Liver (tissue), 9 donors: ENCODE measurements around the gene ETV6. TPM values are rescaled to one million over a fixed set of nuclear protein-coding genes. Genes with fewer than 3 reads are reported as not detected.

Experiments used
- DNase-seq: peaks from one replicate; pipeline ENCODE4 v3.0.0-alpha.2; 2017; ENCODE audit warnings: low spot score
- H3K27ac ChIP-seq, 2 donors: one replicate each; pipeline ENCODE4 v1.7.0; 2013; ENCODE audit warnings: inconsistent platforms in 2 of 2, low read length in 2 of 2, control low read depth in 1 of 2, low read depth in 1 of 2, mild to moderate bottlenecking in 1 of 2
- H3K27me3 ChIP-seq, 4 donors: one replicate each; pipeline versions ENCODE4 v1.6.1 to v1.7.0; 2013; ENCODE audit warnings: low read length in 3 of 4, inconsistent platforms in 1 of 4, mild to moderate bottlenecking in 1 of 4, moderate library complexity in 1 of 4; ENCODE audit not compliant: control insufficient read depth in 4 of 4, insufficient read depth in 4 of 4
- H3K36me3 ChIP-seq, 4 donors: one replicate each; pipeline versions ENCODE4 v1.6.1 to v1.7.0; 2013; ENCODE audit warnings: low read length in 3 of 4, mild to moderate bottlenecking in 3 of 4, low read depth in 1 of 4, moderate library complexity in 1 of 4; ENCODE audit not compliant: control insufficient read depth in 4 of 4, insufficient read depth in 3 of 4
- H3K4me1 ChIP-seq, 4 donors: one replicate each; pipeline versions ENCODE4 v1.6.1 to v1.7.0; 2013; ENCODE audit warnings: low read length in 3 of 4, mild to moderate bottlenecking in 3 of 4, moderate library complexity in 1 of 4; ENCODE audit not compliant: control insufficient read depth in 4 of 4, insufficient read depth in 4 of 4
- H3K4me3 ChIP-seq, 3 donors: one replicate each; pipeline versions ENCODE4 v1.6.1 to v1.7.0; 2013; ENCODE audit warnings: low read length in 3 of 3, control low read depth in 1 of 3, low read depth in 1 of 3, mild to moderate bottlenecking in 1 of 3
- H3K9ac ChIP-seq, 2 donors: one replicate each; pipeline ENCODE4 v1.7.0; 2013; ENCODE audit warnings: low read length in 2 of 2, mild to moderate bottlenecking in 2 of 2, moderate library complexity in 2 of 2, control low read depth in 1 of 2, low read depth in 1 of 2
- H3K9me3 ChIP-seq, 4 donors: one replicate each; pipeline versions ENCODE4 v1.6.1 to v1.7.0; 2013; ENCODE audit warnings: low read length in 3 of 4; ENCODE audit not compliant: control insufficient read depth in 4 of 4
- ATF3 ChIP-seq: IDR thresholded peaks from 2 replicates; pipeline ENCODE4 v1.6.1; 2016; ENCODE audit warnings: antibody characterized with exemption
- CTCF ChIP-seq: fragments of 150-350 bp; IDR thresholded peaks from 2 replicates; pipeline ENCODE4 v1.5.1; 2017; ENCODE audit warnings: improper control_type of control experiment, low read depth, low read length; ENCODE audit not compliant: missing input control
- EGR1 ChIP-seq, 2 donors: IDR thresholded peaks; 2 replicates each; pipeline ENCODE4 v1.6.1; 2016 to 2018; ENCODE audit warnings: antibody characterized with exemption in 2 of 2, low read depth in 2 of 2
- FOXA1 ChIP-seq: IDR thresholded peaks from 2 replicates; pipeline ENCODE4 v1.6.1; 2016; ENCODE audit warnings: antibody characterized with exemption
- FOXA2 ChIP-seq: IDR thresholded peaks from 2 replicates; pipeline ENCODE4 v1.6.1; 2016; ENCODE audit warnings: antibody characterized with exemption
- GABPA ChIP-seq, 2 donors: IDR thresholded peaks in 1 of 2; conservative IDR thresholded peaks in 1 of 2; 2 replicates each; pipeline ENCODE4 v1.6.1; 2016; ENCODE audit warnings: antibody characterized with exemption in 2 of 2, mild to moderate bottlenecking in 1 of 2, moderate library complexity in 1 of 2
- HNF4A ChIP-seq, 2 donors: conservative IDR thresholded peaks; 2 replicates each; pipeline ENCODE4 v1.6.1; 2016; ENCODE audit warnings: antibody characterized with exemption in 2 of 2, mild to moderate bottlenecking in 2 of 2
- HNF4G ChIP-seq: IDR thresholded peaks from 2 replicates; pipeline ENCODE4 v1.6.1; 2016; ENCODE audit warnings: antibody characterized with exemption
- JUND ChIP-seq, 2 donors: IDR thresholded peaks; 2 replicates each; pipeline ENCODE4 v1.6.1; 2016; ENCODE audit warnings: antibody characterized with exemption in 2 of 2
- MAX ChIP-seq: IDR thresholded peaks from 2 replicates; pipeline ENCODE4 v1.6.1; 2016; ENCODE audit warnings: antibody characterized with exemption
- NR2F2 ChIP-seq: IDR thresholded peaks from 2 replicates; pipeline ENCODE4 v1.6.1; 2016; ENCODE audit warnings: antibody characterized with exemption
- RAD21 ChIP-seq, 2 donors: IDR thresholded peaks; 2 replicates each; pipeline ENCODE4 v1.6.1; 2016; ENCODE audit warnings: antibody characterized with exemption in 2 of 2, mild to moderate bottlenecking in 2 of 2
- REST ChIP-seq: IDR thresholded peaks from 2 replicates; pipeline ENCODE4 v1.6.1; 2016; ENCODE audit warnings: antibody characterized with exemption, mild to moderate bottlenecking
- RXRA ChIP-seq, 2 donors: IDR thresholded peaks; 2 replicates each; pipeline ENCODE4 v1.6.1; 2017 to 2018; ENCODE audit warnings: antibody characterized with exemption in 2 of 2, mild to moderate bottlenecking in 1 of 2
- SP1 ChIP-seq: IDR thresholded peaks from 2 replicates; pipeline ENCODE4 v1.6.1; 2018; ENCODE audit warnings: antibody characterized with exemption, mild to moderate bottlenecking
- TAF1 ChIP-seq: conservative IDR thresholded peaks from 2 replicates; pipeline ENCODE4 v1.6.1; 2016; ENCODE audit warnings: antibody characterized with exemption, mild to moderate bottlenecking
- YY1 ChIP-seq: IDR thresholded peaks from 2 replicates; pipeline ENCODE4 v1.6.1; 2016; ENCODE audit warnings: antibody characterized with exemption, mild to moderate bottlenecking
- ZBTB33 ChIP-seq: IDR thresholded peaks from 2 replicates; pipeline ENCODE4 v1.6.1; 2016; ENCODE audit warnings: antibody characterized with exemption
- WGBS: extraction: QIAGEN DNeasy Blood & Tissue Kit; methylation state at CpG from one replicate; pipeline ENCODE4 v1.1.7; 2013; 5-methylcytosine and 5-hydroxymethylcytosine counted together
- polyA plus RNA-seq, 2 donors: library from polyadenylated mRNA; stranded (reverse) in 1 of 2; unstranded in 1 of 2; fragments of 200-250 nt in 1 of 2; fragments of >200 nt in 1 of 2; fragmentation: Nextera tagmentation in 1 of 2; extraction: Ambion mirVana in 1 of 2; gene quantifications; one replicate each; pipeline versions ENCODE4 v1.2.1 to v1.2.3, GENCODE V29; 2013 to 2015
- total RNA-seq, 2 donors: library from RNA; depleted of rRNA; stranded (reverse); fragments of >200 nt; gene quantifications; one replicate each; pipeline ENCODE4 v1.2.3, GENCODE V29; 2014
- donor health status: healthy.
- donor health status: healthy.
- donor health status: healthy.
- donor health status: healthy.
- donor health status: healthy.

The ETV6 gene
- total and polyA plus RNA-seq, 4 donors, result 2.0 to 6.2 (median 3.5) TPM

- TF ChIP-seq REST, result no peak
- TF ChIP-seq HNF4G, result no peak
Measured at GRCh38 chr12:11630046-11630706, 19.3 kb upstream of the ETV6 start (continued).

GRCh38 chr12:11631288-11631687 lies 18.2 kb upstream of the ETV6 start:
- WGBS, result 27% methylated on average over 1 of the region's 1 CpG

More at GRCh38 chr12:11631288-11631687, 18.2 kb upstream of the ETV6 start:
- no peak for TF ChIP-seq HNF4A (conservative IDR thresholded peaks at IDR 0.05)
- TF ChIP-seq NR2F2, result no peak
- TF ChIP-seq GABPA (IDR thresholded peaks at IDR 0.05 in 1 of 2, conservative IDR thresholded peaks at IDR 0.05 in 1 of 2), result no peak
- no peak for TF ChIP-seq TAF1
- no peak for TF ChIP-seq CTCF
- no peak for TF ChIP-seq SP1
- no peak for TF ChIP-seq MAX
- TF ChIP-seq FOXA2, result no peak
- no peak for TF ChIP-seq JUND (IDR thresholded peaks at IDR 0.05)
- no peak for TF ChIP-seq ATF3
- no peak for TF ChIP-seq HNF4G
- TF ChIP-seq RAD21 (IDR thresholded peaks at IDR 0.05), result no peak
- TF ChIP-seq RXRA (IDR thresholded peaks at IDR 0.05), result no peak
- no peak for TF ChIP-seq FOXA1
- no peak for TF ChIP-seq ZBTB33
- no peak for TF ChIP-seq YY1
- TF ChIP-seq REST, result no peak
- TF ChIP-seq EGR1 (IDR thresholded peaks at IDR 0.05; ENCODE audit: low read depth in 2 of 2), result no peak
- H3K4me1 ChIP-seq, result peaks cover 0 to 8% (median 1%) of the 10 kb centered on the region in 4 donors
- no peak overlapping the region for H3K4me3 ChIP-seq
- H3K9ac ChIP-seq, result no peak overlapping the region
- no peak overlapping the region for H3K27ac ChIP-seq
- peaks cover 0 to 7% (median 0%) of the 10 kb centered on the region in 4 donors for H3K9me3 ChIP-seq
- no peak for DNase-seq
- no peaks in the 10 kb centered on the region for H3K27me3 ChIP-seq
- H3K36me3 ChIP-seq, result no peaks in the 10 kb centered on the region
